K562 (cell line): ENCODE results near the gene VPS13D. TPM values are rescaled to one million over a fixed set of nuclear protein-coding genes. Genes with fewer than 3 reads are reported as not detected.
A peak's percentile ranks its signal among the peaks of the same experiment; 100 is the strongest.

Experiments
- EP300 ChIP-seq: IDR thresholded peaks from 2 replicates; pipeline ENCODE4 v1.6.1; 2012; ENCODE audit warnings: low read length, improper control_type of control experiment
- JUN ChIP-seq, 2 experiments: sonication (generic) in 1 of 2; formaldehyde crosslinking in 1 of 2; IDR thresholded peaks; 2 replicates each; pipeline versions ENCODE4 v1.6.1 to v1.8.0; 2012 to 2022; ENCODE audit warnings: borderline replicate concordance in 2 of 2, mild to moderate bottlenecking in 2 of 2, improper control_type of control experiment in 1 of 2, low read depth in 1 of 2, low read length in 1 of 2, missing genetic modification reagents in 1 of 2
- LEF1 ChIP-seq: fragments of 450-650 bp; IDR thresholded peaks from 2 replicates; pipeline ENCODE4 v1.6.1; 2016; ENCODE audit warnings: mild to moderate bottlenecking
- NELFE ChIP-seq: IDR thresholded peaks from 2 replicates; pipeline ENCODE4 v1.6.1; 2011; ENCODE audit warnings: mild to moderate bottlenecking; ENCODE audit not compliant: insufficient read depth, insufficient read length
- RAD21 ChIP-seq, 2 experiments: fragments of 250-450 bp in 1 of 2; fragments of 450-650 bp in 1 of 2; sonication (Bioruptor Pico) in 1 of 2; formaldehyde crosslinking in 1 of 2; IDR thresholded peaks in 1 of 2; conservative IDR thresholded peaks in 1 of 2; 2 replicates each; pipeline versions ENCODE4 v1.4.0 to v1.8.0; 2020 to 2022; ENCODE audit warnings: mild to moderate bottlenecking in 2 of 2, moderate library complexity in 1 of 2
- RNF2 ChIP-seq: sonication (generic); IDR thresholded peaks from 2 replicates; pipeline ENCODE4 v1.6.1; 2016
- TCF3 ChIP-seq: sonication (generic); formaldehyde crosslinking; IDR thresholded peaks from 2 replicates; pipeline ENCODE4 v1.4.0; 2020; ENCODE audit warnings: mild to moderate bottlenecking, missing genetic modification reagents
- TFE3 ChIP-seq: fragments of 450-650 bp; formaldehyde crosslinking; IDR thresholded peaks from 2 replicates; pipeline ENCODE4 v1.4.0; 2020; ENCODE audit warnings: mild to moderate bottlenecking, mixed read lengths
- U2AF1 ChIP-seq: fragments of 200-400 bp; formaldehyde crosslinking; optimal IDR thresholded peaks from 2 replicates; pipeline ENCODE3; 2017; ENCODE audit warnings: mild to moderate bottlenecking, low read depth, low read length, moderate library complexity
- VEZF1 ChIP-seq: fragments of 200-800 bp; sonication (Bioruptor generic); IDR thresholded peaks from 2 replicates; pipeline ENCODE4 v1.6.1; 2017; ENCODE audit warnings: missing genetic modification characterization, missing compliant biosample characterization
- WHSC1 ChIP-seq: IDR thresholded peaks from one replicate; pipeline ENCODE4 v1.6.1; 2012; ENCODE audit warnings: low read length, control low read depth, inconsistent platforms
- XRCC4 ChIP-seq: IDR thresholded peaks from one replicate; pipeline ENCODE4 v1.6.1; 2011; ENCODE audit not compliant: insufficient read depth, insufficient read length; ENCODE audit errors: extremely low read depth
- ZNF133 ChIP-seq: fragments of 250-450 bp; sonication (Bioruptor Pico); IDR thresholded peaks from 2 replicates; pipeline ENCODE4 v1.4.0; 2020; ENCODE audit warnings: mild to moderate bottlenecking
- ZNF311 ChIP-seq: fragments of 250-450 bp; sonication (Bioruptor Pico); IDR thresholded peaks from 2 replicates; pipeline ENCODE4 v1.4.0; 2020; ENCODE audit warnings: mild to moderate bottlenecking, moderate library complexity
- ZNF395 ChIP-seq: fragments of 200-800 bp; sonication (Bioruptor generic); IDR thresholded peaks from 2 replicates; pipeline ENCODE4 v1.6.1; 2017; ENCODE audit warnings: missing genetic modification characterization, missing compliant biosample characterization
- ZNF41 ChIP-seq: fragments of 250-450 bp; sonication (Bioruptor Pico); conservative IDR thresholded peaks from 2 replicates; pipeline ENCODE4 v1.4.0; 2020; ENCODE audit warnings: mild to moderate bottlenecking
- ZNF766 ChIP-seq: fragments of 200-800 bp; sonication (Bioruptor generic); conservative IDR thresholded peaks from 2 replicates; pipeline ENCODE4 v1.6.1; 2016; ENCODE audit warnings: missing genetic modification characterization, missing compliant biosample characterization
- polyA plus RNA-seq, 8 experiments: library from polyadenylated mRNA; depleted of rRNA in 4 of 8; stranded (reverse) in 5 of 8; unstranded in 3 of 8; fragments of >200 nt; fragmentation: Nextera tagmentation in 2 of 8; fragmentation: Illumina TruSeq in 1 of 8; extraction: Ambion mirVana in 2 of 8; extraction: Trizol in 1 of 8; gene quantifications; 2 replicates each; pipeline versions ENCODE4 v1.2.1 to v1.2.3, GENCODE V29; 2011 to 2014; ENCODE audit warnings: inconsistent platforms in 1 of 8, missing spikeins in 1 of 8
- total RNA-seq, 7 experiments: library from RNA; depleted of rRNA in 6 of 7; stranded (reverse); fragments of >200 nt in 6 of 7; fragmentation: Illumina TruSeq in 2 of 7; extraction: Trizol in 2 of 7; gene quantifications; 2 replicates each; pipeline versions ENCODE4 v1.2.1 to v1.2.3, GENCODE V29; 2011 to 2021; ENCODE audit warnings: low replicate concordance in 1 of 7
- TF ChIP-seq, protein P1 (sequence below): fragments of 450-650 bp; formaldehyde crosslinking; IDR thresholded peaks from 2 replicates; pipeline ENCODE4 v1.4.0; 2022; ENCODE audit warnings: mild to moderate bottlenecking, moderate library complexity
- TF ChIP-seq, protein P2 (sequence below), 2 experiments: fragments of 250-450 bp in 1 of 2; fragments of 450-650 bp in 1 of 2; sonication (Bioruptor Pico) in 1 of 2; IDR thresholded peaks; 2 replicates each; pipeline versions ENCODE4 v1.6.1 to v1.8.0; 2016 to 2021; ENCODE audit warnings: mild to moderate bottlenecking in 2 of 2, moderate library complexity in 2 of 2, missing compliant biosample characterization in 1 of 2, missing genetic modification characterization in 1 of 2

The VPS13D gene
- total and polyA plus RNA-seq, 9 of the 15 experiments (the other 6 are each of a cell fraction or from before 2014, with no cell fraction given), result 6.1 to 51.5 (median 38.5) TPM

DNA sequence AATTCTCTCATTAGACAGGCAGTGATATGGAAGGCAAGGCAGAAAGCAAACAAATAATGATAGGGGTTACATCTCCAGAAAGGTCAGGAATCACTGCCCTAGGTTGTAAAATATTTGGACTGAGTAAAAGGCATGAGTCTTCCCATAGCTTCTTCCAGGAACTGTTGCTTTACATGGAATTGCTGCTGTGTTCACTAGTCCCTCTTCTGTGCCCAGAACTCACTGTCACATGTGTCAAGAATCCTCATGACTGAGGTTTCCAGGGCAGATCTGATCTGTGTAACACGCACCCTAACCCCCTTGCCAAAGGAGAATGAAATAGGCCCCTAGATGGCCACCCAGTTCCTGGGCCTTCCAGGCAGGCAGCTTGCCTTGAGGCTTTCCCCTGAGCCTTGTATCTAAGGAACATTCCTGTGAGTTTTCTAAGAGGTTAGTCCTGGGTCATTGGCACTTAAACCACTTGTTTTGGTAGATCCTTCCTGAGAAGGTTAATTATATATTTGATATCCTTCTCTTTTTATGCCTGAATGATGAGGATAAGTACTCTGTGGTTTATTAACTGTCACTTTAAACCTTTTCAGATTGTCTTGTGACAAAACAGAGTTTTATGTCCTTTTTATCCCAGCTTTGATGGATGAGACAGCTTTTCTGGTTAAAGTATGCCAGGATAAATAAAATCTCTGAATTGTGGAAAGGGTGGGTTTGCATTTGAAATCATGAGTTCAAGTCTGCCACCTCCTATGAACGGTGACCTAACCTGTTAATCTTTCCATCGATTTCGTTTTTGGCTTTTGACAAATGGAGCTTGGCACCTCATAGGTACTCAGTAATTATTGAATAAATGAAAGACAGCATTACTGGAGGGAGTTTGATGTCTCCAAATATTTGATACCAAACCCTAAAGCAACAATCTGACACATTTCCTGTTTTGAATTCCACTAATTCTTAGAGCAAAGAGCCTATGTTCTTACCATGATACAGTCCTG, 224.9 kb downstream of the VPS13D start (continued):
- TF ChIP-seq VEZF1 (CRISPR knock-in tag), result no peak
- no peak for TF ChIP-seq TFE3
- TF ChIP-seq ZNF41 (CRISPR knock-in tag), result 0 out of 2 replicates have a peak, but pooled peaks have one; percentile 22
- peak; percentile 34; the same call in 1 of the 2 replicates for TF ChIP-seq TCF3 (CRISPR knock-in tag)
- TF ChIP-seq, protein P1, sequence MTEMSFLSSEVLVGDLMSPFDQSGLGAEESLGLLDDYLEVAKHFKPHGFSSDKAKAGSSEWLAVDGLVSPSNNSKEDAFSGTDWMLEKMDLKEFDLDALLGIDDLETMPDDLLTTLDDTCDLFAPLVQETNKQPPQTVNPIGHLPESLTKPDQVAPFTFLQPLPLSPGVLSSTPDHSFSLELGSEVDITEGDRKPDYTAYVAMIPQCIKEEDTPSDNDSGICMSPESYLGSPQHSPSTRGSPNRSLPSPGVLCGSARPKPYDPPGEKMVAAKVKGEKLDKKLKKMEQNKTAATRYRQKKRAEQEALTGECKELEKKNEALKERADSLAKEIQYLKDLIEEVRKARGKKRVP (CRISPR knock-in tag), result peak; percentile 48; the same call in 1 of the 2 replicates
- peak; percentile 22; the same call in 1 of the 2 replicates for TF ChIP-seq ZNF766 (CRISPR knock-in tag)
- TF ChIP-seq ZNF133 (CRISPR knock-in tag), result no peak
- TF ChIP-seq ZNF395 (CRISPR knock-in tag), result peak; percentile 64
- TF ChIP-seq U2AF1, result no peak
- peak in 1 of 2 experiments; percentile 43; a peak in 2 of 4 replicates for TF ChIP-seq RAD21 (CRISPR knock-in tag; conservative IDR thresholded peaks at IDR 0.05 in 1 of 2, IDR thresholded peaks at IDR 0.05 in 1 of 2)
- peak; percentile 96 for TF ChIP-seq WHSC1
- TF ChIP-seq, protein P2, sequence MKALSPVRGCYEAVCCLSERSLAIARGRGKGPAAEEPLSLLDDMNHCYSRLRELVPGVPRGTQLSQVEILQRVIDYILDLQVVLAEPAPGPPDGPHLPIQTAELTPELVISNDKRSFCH (CRISPR knock-in tag; IDR thresholded peaks at IDR 0.05), result no peak
- TF ChIP-seq, protein P2 (tag; IDR thresholded peaks at IDR 0.05), result peak; percentile 53; the same call in 1 of the 2 replicates
- no peak for TF ChIP-seq LEF1
- TF ChIP-seq XRCC4, result no peak
- peak; percentile 45; the same call in 1 of the 2 replicates for TF ChIP-seq EP300
- TF ChIP-seq ZNF311 (CRISPR knock-in tag), result peak; percentile 65; the same call in 1 of the 2 replicates
- peak; percentile 8; the same call in 1 of the 2 replicates for TF ChIP-seq RNF2
- no peak for TF ChIP-seq JUN (IDR thresholded peaks at IDR 0.05; ENCODE audit: borderline replicate concordance, low read depth, low read length)
- TF ChIP-seq JUN (CRISPR knock-in tag; IDR thresholded peaks at IDR 0.05; ENCODE audit: borderline replicate concordance), result no peak
- no peak for TF ChIP-seq NELFE
